ENCODE results near the gene ALAS2. TPM values are rescaled to one million over a fixed set of nuclear protein-coding genes. Genes with fewer than 3 reads are reported as not detected.

Gene ALAS2
- total RNA-seq, 1 experiment from 2014 or later: not detected

DNA sequence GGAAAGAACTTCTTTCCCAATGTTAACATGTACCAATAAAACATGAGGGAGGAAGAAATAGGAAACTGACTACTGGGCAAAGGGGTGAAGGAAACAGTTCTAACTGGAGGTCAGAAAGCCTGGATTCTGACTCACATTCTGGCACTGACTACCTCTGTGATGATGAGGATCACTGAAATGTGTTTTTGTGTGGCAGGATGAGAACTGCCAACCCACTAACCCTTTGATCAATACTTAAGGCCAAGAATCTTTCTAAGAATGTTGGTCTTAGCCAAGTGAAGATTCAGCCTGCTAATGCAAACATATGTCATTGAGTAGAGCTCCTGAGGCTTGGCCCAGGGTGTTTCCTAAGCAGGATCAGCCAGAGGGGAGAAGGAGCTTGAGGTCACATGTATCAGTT lies 4.6 kb downstream of the ALAS2 start:
- no peak overlapping the region for H3K4me3 ChIP-seq
- H3K27ac ChIP-seq: no peak overlapping the region
- no peak for DNase-seq
- no peaks in the 10 kb centered on the region for H3K9me3 ChIP-seq (replicated peaks)
- no peaks in the 10 kb centered on the region for H3K36me3 ChIP-seq
- H3K4me1 ChIP-seq: no peaks in the 10 kb centered on the region
- no peaks in the 10 kb centered on the region for H3K27me3 ChIP-seq

DNA sequence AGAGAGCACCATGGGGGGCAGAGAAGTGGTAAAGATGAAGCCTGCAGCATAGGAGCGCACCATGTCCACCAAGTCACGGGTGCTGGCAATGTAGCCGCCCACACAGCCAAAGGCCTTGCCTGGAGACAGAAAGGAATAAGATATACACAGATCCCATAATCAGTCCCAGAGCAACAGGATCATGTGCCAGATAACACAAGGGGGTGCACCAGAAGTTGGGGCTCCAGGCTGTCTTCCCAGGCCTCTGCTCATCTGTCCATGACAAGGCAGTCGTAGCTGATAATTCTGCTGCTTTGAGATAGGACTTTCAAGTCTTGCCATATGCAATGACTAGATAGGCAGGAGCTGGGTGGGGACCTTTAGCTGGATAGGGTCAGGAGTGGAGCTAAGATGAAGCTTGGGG lies 15.9 kb downstream of the ALAS2 start:
- Histone ChIP-seq H3K4me1 (no peaks in the 10 kb centered on the region), H3K9me3 (replicated peaks) (no peaks in the 10 kb centered on the region), H3K4me3 (no peak overlapping the region), H3K36me3 (no peaks in the 10 kb centered on the region), H3K27ac (no peak overlapping the region), H3K27me3 (no peaks in the 10 kb centered on the region)
- DNase-seq: no peak

DNA sequence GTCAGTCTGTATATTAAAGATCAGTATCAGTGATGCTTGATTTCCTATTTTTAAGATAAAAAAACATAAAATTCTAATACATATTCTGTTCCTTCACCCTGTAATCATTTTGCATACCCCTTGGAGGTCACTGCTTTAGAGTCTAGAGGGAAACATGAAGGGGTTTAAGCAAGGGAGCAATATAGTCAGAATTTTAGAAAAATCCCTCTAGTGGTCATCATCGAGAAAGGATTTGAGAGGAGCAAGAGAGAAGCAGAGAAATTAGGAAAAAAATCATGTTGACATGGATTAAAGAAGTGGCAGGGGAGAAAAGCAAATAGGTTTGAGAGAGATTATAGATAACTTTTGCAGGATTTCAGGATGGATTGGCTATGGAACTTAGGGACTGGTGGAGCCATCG lies 19.5 kb downstream of the ALAS2 start:
- Histone ChIP-seq H3K27ac (no peak overlapping the region), H3K9me3 (replicated peaks) (no peaks in the 10 kb centered on the region), H3K4me1 (no peaks in the 10 kb centered on the region), H3K27me3 (no peaks in the 10 kb centered on the region), H3K4me3 (no peak overlapping the region), H3K36me3 (no peaks in the 10 kb centered on the region)
- DNase-seq: no peak

DNA sequence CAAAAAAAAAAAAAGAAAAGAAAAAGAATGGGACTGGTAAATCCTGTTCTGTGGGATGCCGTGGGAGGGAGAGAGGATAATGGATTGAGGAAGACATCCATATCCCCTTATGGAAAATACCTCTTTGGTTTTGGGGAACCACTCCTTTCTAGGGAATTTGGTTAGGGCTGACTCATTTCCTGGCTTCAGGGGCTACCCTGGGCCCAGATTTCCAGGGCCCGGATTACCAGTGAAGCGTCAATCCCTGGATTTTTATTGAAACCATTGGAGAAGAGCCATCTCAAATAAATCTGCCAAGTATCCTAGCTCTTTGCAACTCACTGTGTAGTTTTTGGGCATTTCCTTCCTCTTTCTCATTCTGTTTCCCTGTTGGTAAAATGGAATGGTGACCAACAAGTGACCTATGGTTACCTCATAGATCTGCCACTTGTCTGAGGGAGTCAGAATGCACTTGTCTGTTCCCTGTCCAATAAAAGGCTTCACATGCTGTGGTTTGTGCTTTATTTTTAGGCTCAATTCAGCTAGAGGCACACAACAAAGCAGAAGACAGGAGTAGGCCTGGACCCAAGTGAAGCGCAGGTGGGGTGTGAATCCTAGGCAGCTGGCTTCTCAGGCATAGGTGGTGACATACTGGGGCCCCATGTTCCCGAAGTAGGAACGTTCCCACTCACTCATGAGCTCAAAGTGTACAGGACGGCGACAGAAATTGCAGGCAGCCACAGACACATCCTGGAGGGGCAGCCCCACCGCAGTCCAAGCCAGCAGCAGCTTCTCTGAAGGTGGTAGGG lies 22.0 kb downstream of the ALAS2 start:
- no peak overlapping the region for H3K4me3 ChIP-seq
- H3K27me3 ChIP-seq: no peaks in the 10 kb centered on the region
- H3K9me3 ChIP-seq (replicated peaks): no peaks in the 10 kb centered on the region
- H3K27ac ChIP-seq: no peak overlapping the region
- H3K4me1 ChIP-seq: no peaks in the 10 kb centered on the region
- no peak for DNase-seq
- H3K36me3 ChIP-seq: no peaks in the 10 kb centered on the region

DNA sequence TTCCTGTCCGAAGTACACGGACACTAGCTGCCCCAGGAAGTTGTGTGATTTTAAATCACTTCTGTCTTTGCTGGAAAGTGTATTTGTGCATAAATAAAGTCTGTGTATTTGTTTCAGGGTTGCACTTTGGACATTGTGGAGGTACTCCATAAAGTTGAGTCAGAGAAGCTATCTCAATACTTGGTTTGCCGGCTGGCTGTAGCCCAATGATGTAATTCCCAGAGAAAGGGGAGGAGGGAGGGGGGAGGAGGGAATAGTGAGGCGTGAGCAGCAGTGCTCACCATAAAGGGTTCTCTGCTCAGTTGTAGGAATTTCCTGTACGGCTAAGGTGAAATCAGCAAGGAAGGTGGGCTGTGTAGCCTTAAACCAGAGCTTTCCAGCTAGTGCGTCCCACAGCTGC lies 23.1 kb downstream of the ALAS2 start:
- Histone ChIP-seq H3K36me3 (no peaks in the 10 kb centered on the region), H3K9me3 (replicated peaks) (no peaks in the 10 kb centered on the region), H3K27me3 (no peaks in the 10 kb centered on the region), H3K4me1 (no peaks in the 10 kb centered on the region), H3K4me3 (no peak overlapping the region), H3K27ac (no peak overlapping the region)
- no peak for DNase-seq

DNA sequence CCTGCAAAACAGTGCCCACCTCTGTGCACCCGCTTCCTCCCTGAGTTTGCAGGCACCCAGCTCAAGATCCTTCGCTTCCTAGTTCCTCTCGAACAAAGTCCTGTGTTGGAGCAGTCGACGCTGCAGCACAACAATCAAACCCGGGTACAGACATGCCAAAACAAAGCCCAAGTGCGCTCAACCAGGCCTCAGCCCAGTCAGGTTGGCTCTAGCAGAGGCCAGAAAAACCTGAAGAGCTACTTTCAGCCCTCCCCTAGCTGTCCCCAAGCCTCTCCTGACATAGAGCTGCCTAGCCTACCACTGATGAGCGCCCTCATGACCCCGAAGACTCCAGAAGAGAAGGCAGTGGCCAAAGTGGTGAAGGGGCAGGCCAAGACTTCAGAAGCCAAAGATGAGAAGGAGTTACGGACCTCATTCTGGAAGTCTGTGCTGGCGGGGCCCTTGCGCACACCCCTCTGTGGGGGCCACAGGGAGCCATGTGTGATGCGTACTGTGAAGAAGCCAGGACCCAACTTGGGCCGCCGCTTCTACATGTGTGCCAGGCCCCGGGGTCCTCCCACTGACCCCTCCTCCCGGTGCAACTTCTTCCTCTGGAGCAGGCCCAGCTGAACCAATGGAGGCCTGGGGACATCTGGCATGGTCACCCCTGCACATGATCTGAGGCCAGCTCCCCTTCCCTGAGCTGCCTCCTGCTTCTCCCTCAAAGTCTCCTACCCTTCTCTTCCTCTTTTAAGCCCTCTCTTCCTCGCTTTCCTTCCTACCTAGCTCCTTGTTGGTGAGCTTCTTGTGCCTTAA lies 23.8 kb downstream of the ALAS2 start:
- Histone ChIP-seq H3K9me3 (replicated peaks) (no peaks in the 10 kb centered on the region), H3K27ac (no peak overlapping the region), H3K36me3 (no peaks in the 10 kb centered on the region), H3K27me3 (no peaks in the 10 kb centered on the region), H3K4me1 (no peaks in the 10 kb centered on the region), H3K4me3 (no peak overlapping the region)
- DNase-seq: no peak

DNA sequence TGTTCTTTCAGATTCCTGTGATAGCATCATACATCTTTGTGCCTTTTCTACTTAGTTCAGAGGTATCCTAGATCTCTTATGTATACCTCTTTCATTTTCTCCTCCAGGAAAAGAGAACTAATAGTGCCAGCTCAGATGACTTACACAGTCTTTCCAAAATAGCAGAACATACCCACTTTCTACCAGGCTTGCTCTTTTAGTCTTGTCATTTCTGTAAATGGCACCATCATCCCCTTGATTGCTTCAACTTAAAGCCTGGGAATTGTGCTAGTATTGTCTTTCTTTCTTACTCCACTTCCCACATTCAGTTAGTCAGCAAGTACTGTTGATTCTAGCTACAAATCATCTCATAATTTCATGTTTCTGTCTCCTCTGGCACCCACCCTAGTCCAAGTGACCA lies 25.5 kb downstream of the ALAS2 start:
- H3K4me1 ChIP-seq: no peaks in the 10 kb centered on the region
- no peak for DNase-seq
- H3K9me3 ChIP-seq (replicated peaks): no peaks in the 10 kb centered on the region
- H3K36me3 ChIP-seq: no peaks in the 10 kb centered on the region
- H3K27me3 ChIP-seq: no peaks in the 10 kb centered on the region
- H3K27ac ChIP-seq: no peak overlapping the region
- no peak overlapping the region for H3K4me3 ChIP-seq

DNA sequence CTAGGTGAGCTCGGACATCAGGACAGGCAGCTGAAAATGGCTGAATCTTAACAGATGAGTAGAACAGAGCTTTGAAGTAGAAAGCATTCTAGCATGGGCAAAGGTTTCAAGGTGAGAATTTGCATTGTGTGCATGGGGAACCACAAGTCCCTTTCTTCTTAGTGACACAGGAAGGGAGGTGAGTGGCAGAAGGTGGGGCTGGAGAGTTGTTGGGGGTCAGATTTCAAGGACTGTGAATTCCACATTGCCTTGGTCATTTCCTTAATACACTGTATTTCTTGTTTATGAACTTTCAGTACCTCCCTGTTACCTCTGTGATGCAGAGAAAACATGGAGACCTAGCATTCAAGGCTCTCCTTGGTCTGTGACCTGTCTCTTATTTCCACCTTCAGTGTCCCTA lies 26.5 kb downstream of the ALAS2 start:
- no peaks in the 10 kb centered on the region for H3K9me3 ChIP-seq (replicated peaks)
- no peaks in the 10 kb centered on the region for H3K27me3 ChIP-seq
- no peak for DNase-seq
- no peaks in the 10 kb centered on the region for H3K36me3 ChIP-seq
- no peaks in the 10 kb centered on the region for H3K4me1 ChIP-seq
- H3K4me3 ChIP-seq: no peak overlapping the region
- H3K27ac ChIP-seq: no peak overlapping the region

DNA sequence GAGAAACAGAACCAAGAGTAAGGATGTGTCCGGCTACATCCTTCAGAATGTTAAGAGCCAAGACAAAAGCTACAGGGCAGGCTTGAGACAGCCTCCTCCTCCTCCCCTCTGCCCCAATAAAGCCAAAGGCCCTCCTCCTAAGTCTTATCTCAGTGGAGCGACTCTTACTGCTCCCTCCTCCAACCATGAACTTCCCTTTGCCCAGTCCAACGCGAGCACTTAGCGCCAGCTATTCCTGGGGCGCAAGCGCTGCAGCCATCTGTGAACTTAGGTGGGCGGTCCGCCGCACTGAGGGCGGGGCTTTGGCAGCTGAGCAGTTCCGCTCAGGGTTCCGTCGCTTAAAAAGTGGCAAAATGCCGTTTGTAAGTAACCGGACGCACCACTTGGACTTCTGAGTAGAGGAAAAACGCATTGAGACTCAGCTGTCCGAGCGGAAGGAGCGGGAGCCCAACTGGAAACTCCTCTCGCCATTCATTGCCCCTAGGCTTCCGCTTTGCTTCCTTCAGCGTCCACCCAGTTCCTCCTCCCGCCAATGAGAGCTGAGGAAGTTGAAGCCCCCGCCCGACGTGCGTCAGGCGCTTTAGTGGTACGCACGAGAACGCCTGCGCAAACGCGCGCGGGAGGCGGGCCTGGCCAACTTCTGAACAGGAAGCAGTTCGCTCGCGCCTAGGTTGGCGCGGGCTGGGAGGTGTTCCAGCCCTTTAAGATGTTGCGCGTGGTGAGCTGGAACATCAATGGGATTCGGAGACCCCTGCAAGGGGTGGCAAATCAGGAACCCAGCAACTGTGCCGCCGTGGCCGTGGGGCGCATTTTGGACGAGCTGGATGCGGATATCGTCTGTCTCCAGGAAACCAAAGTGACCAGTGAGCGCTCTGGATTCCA lies 30.8 kb downstream of the ALAS2 start, which contains the start of gene APEX2:
APEX2 (plus strand) TSS at position 647 of the 882 bp plus-strand sequence; CDS start at position 707, 60 bp downstream.
- H3K4me1 ChIP-seq: no peaks in the 10 kb centered on the region
- DNase-seq: peak; percentile 83 to 85
- no peaks in the 10 kb centered on the region for H3K9me3 ChIP-seq (replicated peaks)
- peak within 1 kb of the TSS; percentile 80 for H3K27ac ChIP-seq
- H3K36me3 ChIP-seq: no peaks in the 10 kb centered on the region
- no peaks in the 10 kb centered on the region for H3K27me3 ChIP-seq
- H3K4me3 ChIP-seq: peak within 1 kb of the TSS; percentile 67

DNA sequence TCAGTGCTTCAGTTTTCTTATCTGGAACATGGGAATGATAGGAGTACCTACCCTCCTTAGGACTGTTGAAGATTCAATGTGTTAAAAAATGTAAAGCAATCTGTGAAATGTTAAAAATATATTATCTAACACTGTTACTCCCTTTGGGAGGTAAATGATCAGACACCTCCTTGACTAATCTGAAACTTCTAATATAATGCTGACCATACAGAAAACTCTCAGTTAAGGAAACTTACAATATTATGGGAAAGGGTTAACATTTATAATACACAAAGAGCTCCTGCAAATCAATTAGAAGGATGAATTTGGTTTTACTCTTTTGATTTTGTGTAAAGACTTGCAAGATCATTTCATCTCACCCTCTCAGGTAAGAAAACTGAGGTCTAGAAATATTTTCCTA lies 35.2 kb downstream of the ALAS2 start:
- no peaks in the 10 kb centered on the region for H3K27me3 ChIP-seq
- DNase-seq: no peak
- no peak overlapping the region for H3K27ac ChIP-seq
- no peak overlapping the region for H3K4me3 ChIP-seq
- no peaks in the 10 kb centered on the region for H3K36me3 ChIP-seq
- H3K4me1 ChIP-seq: no peaks in the 10 kb centered on the region
- H3K9me3 ChIP-seq (replicated peaks): no peaks in the 10 kb centered on the region

DNA sequence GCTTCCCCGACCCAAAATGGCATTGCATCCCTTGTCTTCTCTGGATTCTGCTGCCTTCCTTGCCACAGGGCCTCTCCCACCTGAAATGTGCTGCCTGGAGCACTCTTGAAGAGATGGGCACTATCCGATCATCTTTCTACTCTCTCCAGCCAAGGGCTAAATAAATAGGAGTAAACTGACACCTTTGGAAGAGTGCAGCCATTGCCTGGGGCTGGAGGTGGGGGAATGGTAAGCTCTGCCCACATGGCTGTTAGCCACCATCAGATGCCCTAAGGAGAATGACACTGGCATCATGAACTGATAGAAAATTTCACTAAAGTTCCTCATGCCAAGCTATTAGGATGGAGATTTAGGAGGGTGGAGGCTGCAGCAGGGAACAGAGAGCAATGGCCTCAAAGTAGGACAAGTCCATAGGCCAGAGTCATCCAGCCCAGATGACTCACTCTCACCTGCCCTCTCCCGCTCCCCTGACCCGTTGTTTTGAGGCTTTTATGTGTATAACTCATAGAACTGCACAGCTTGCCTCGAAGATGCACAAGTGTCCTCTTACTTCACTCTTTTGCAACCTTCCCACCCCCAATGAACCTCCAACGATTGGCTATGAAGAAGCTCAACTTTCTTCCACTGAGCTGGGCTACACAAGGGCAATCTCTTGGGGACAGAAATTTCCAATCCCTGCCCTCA lies 36.0 kb downstream of the ALAS2 start:
- DNase-seq: no peak
- Histone ChIP-seq H3K27ac (no peak overlapping the region), H3K27me3 (no peaks in the 10 kb centered on the region)

DNA sequence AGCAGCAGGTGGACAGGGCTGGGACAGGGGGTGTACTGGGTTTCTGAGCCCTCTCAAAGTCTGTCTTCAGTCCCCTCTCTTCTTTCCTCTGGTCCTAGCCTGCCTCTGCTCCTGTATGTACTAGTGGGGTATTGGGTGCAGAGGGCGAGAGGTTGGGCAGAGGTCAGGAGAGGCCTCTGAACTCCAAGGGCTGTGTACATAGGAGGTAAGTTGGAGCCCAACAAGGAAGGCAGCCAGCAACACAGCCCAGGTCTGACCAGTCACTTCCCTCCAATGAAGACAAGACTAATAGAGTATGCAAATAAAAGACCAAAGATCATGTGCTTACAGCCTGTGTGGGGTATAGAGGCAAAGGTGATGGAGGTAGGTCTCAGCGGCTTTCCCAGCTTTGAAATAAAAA lies 36.7 kb downstream of the ALAS2 start, which contains the start of gene PFKFB1:
PFKFB1 (minus strand) TSS at position 90 of the 400 bp plus-strand sequence. CDS start 181 bp downstream, outside the sequence.
- Histone ChIP-seq H3K4me1 (no peaks in the 10 kb centered on the region), H3K27ac (no peak within 1 kb of the TSS), H3K27me3 (no peaks in the 10 kb centered on the region), H3K4me3 (no peak within 1 kb of the TSS), H3K9me3 (replicated peaks) (no peaks in the 10 kb centered on the region), H3K36me3 (no peaks in the 10 kb centered on the region)
- no peak for DNase-seq

More for the DNA sequence above, 36.0 kb downstream of the ALAS2 start:
- Histone ChIP-seq H3K36me3 (no peaks in the 10 kb centered on the region), H3K9me3 (replicated peaks) (no peaks in the 10 kb centered on the region), H3K4me1 (no peaks in the 10 kb centered on the region), H3K4me3 (no peak overlapping the region)

DNA sequence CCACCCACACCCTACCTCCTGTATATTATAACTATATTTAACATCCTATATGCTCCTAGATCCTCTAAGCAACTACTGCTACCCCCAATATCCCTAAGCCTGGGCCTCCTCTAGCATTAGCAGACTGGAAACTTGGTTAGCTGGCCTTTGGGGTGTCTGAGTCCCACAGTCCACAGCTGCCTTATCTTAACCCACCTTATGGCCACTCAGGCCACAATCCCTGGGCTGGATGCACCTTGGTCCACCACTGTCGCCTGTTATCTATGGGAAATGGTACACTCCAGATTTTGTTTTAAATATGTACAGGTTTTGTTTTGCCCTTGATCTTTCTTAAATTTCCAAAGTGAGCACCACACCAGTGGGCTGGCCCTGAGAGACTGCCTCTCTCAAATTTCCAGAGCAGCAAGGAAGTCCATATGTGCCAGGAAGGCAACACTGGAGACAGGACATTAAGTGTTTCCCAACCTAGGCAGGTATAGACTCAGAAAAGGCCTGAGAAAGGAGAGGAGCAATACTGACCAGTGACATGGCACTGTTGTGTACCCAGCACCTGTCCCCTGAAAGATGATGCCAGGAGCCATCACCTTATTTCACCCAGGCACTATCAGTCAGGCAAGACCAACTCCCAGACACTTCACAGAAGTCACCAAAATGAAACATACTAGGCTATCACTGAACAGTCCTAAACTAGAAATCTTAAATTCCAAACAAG lies 37.7 kb downstream of the ALAS2 start:
- Histone ChIP-seq H3K36me3 (no peaks in the 10 kb centered on the region), H3K4me1 (no peaks in the 10 kb centered on the region), H3K27ac (no peak overlapping the region), H3K9me3 (replicated peaks) (no peaks in the 10 kb centered on the region), H3K27me3 (no peaks in the 10 kb centered on the region), H3K4me3 (no peak overlapping the region)
- no peak for DNase-seq

DNA sequence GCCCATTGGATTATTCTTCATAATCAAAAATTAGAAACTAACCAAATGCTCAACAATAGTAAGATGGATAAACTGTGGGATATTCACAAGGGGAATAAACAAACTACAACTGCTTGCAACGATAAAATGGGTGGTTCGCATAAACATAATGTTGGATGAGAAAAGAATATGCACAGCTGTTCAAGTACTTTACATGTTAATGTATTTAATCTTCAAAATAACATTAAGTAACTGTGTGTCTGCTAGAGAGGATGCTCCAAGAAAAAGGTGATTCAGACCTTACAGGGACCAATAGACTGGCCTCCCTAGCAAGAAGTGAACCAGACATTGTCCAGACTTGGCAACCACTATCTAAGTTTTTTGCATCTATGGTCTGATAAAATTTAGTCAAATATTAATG lies 39.1 kb downstream of the ALAS2 start:
- no peak overlapping the region for H3K27ac ChIP-seq
- no peak for DNase-seq
- no peaks in the 10 kb centered on the region for H3K4me1 ChIP-seq
- H3K27me3 ChIP-seq: no peaks in the 10 kb centered on the region
- no peaks in the 10 kb centered on the region for H3K9me3 ChIP-seq (replicated peaks)
- H3K36me3 ChIP-seq: no peaks in the 10 kb centered on the region
- H3K4me3 ChIP-seq: no peak overlapping the region
